Hair follicular keratinocyte (primary cell): ENCODE results near the gene TSR3. TPM values are rescaled to one million over a fixed set of nuclear protein-coding genes. Genes with fewer than 3 reads are reported as not detected.

ENCODE experiments used
- total RNA-seq: library from RNA; depleted of rRNA; stranded (reverse); fragments of >200 nt; gene quantifications from 2 replicates; pipeline ENCODE4 v1.2.3, GENCODE V29; 2015

TSR3 gene
- 116 and 179 TPM in 2 replicates for total RNA-seq

GRCh38 chr16:1351582-1352362, at the start of gene TSR3, which contains the start of gene GNPTG:
TSS of gene TSR3 (minus strand) at chr16:1351878. CDS start at chr16:1351804, 74 bp downstream.
TSS of gene GNPTG (plus strand) at chr16:1351931. CDS start at chr16:1351966, 35 bp downstream.

DNA sequence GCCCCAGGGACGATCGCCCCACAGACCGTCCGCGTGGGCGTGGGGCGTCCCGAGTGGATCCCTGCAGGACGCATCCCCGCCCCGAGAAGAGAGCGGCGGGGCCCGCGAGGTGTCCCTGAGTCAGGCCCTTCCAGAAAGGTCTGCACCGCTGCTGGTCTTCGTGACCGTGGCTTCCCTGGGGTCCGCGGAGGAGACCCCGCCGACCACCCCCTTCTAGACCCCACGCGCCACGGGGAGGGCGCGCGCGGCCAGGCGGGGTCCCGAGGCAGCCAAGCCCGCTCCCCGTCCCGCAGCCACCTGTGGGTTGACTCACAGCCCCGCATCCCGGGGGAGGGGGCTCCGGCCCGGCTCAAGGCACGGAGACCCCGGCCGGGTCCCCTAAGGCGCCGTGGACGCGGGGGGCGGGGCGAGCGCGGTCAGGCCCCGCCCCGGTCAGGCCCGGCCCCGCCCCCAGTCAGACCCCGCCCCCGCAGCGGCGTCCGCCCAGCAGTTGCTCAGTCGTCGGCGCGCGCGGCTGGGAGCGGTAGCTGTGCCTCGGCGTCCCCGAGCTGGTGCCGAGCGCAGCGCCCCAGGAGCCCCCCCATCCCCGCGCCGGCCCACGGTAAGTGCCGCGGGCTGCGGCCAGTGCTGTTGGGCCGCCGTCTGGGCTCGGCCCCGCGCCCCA, 18.4 kb downstream of the TSR3 start, which contains the start of gene BAIAP3:
Gene BAIAP3, plus strand, starts transcription at position 497 of the 664 bp plus-strand sequence. CDS start 4,905 bp downstream, outside the sequence.

DNA sequence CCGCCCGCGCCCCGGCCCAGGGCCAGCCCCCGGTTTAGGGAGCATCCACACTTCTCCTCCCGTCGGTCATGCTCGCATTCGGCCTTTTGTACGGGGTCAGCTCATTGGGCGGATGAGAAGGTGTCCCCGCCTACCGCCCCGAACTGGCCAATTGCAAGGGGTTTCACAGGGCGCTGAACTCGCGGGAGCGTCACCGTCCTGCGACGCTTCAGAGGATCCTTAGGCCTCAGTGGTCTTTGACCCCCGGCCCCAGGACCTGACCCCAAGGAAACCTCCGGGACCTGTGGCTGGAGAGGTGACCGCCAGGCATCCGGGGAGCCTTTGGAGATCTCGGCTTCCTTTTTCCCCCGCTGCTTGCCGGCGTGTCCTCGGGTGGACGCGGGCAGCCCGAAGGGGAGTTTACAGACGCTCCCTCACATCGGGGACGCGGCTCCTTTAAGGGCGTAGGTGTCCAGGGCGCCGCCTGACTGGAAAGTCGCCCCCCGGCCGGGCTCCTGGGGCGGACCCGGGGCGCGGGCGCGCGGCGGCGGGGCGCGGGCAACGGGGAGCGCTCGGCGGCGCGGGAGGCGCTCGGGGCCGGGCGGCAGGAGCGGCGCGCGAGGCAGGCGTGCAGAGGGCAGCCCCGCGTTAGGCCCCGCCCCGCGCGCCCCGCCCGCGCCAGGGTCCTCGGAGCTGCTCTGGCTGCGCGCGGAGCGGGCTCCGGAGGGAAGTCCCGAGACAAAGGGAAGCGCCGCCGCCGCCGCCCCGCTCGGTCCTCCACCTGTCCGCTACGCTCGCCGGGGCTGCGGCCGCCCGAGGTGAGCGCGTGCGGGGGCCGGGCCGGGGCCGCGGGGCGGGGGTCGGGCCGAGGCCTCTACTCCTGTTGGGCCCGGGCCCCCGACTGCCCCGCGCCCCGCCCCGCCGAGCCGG, 42.4 kb downstream of the TSR3 start, which contains the start of gene UBE2I:
Gene UBE2I, plus strand, starts transcription at position 660 of the 909 bp plus-strand sequence. CDS start 4,395 bp downstream, outside the sequence.

Other genes starting within 250 kb of the TSR3 start
- gene CACNA1H, start 198.8 kb downstream of the TSR3 start, total RNA-seq: under 0.01 TPM in 1 of 2 replicates, not detected in the other
- gene TPSG1, start 126.6 kb downstream of the TSR3 start, total RNA-seq: not detected in 2 replicates
- gene TPSB2, start 121.7 kb downstream of the TSR3 start, total RNA-seq: not detected in 2 replicates
- not detected in 2 replicates for gene TPSAB1, start 111.2 kb downstream of the TSR3 start, total RNA-seq
- not detected in 2 replicates for gene TPSD1, start 95.8 kb downstream of the TSR3 start, total RNA-seq
- 46.2 and 58.3 TPM in 2 replicates for gene UBE2I, start 42.2 kb downstream of the TSR3 start, total RNA-seq
- gene BAIAP3, start 18.2 kb downstream of the TSR3 start, total RNA-seq: under 0.01 and 0.08 TPM in 2 replicates
- gene GNPTG, start 53 bp upstream of the TSR3 start, total RNA-seq: 24.6 and 33.1 TPM in 2 replicates
- 2.3 and 3.2 TPM in 2 replicates for gene UNKL, start 62.8 kb upstream of the TSR3 start, total RNA-seq
- 19.9 and 33.6 TPM in 2 replicates for gene UQCC4, start 68.9 kb upstream of the TSR3 start, total RNA-seq
- gene PERCC1, start 79.2 kb upstream of the TSR3 start, total RNA-seq: 0.16 TPM in 1 of 2 replicates, not detected in the other
- gene CCDC154, start 92.7 kb upstream of the TSR3 start, total RNA-seq: 0.16 TPM in 1 of 2 replicates, not detected in the other
- gene CLCN7, start 123.2 kb upstream of the TSR3 start, total RNA-seq: 22.5 and 54.0 TPM in 2 replicates
- gene PTX4, start 137.1 kb upstream of the TSR3 start, total RNA-seq: not detected in 2 replicates
- gene TELO2, start 141.5 kb upstream of the TSR3 start, total RNA-seq: 12.0 and 22.9 TPM in 2 replicates
- 2.7 TPM in 1 of 2 replicates, not detected in the other for gene TMEM204, start 181.8 kb upstream of the TSR3 start, total RNA-seq